Measurements from ENCODE around the gene KLF5.
"Not testable (repeated sequence)": the region's sequence is repeated elsewhere in the genome, so short reads cannot be mapped to it uniquely, and the experiment has no call there.

Gene KLF5

GRCh38 chr13:73090116-73090822 lies 31.5 kb downstream of the KLF5 start:
- DNase-seq = no peak

- DNase-seq = no peak
Observed at GRCh38 chr13:73090823-73091187, 32.0 kb downstream of the KLF5 start.

GRCh38 chr13:73092829-73093228 lies 34.0 kb downstream of the KLF5 start:
- no peak for DNase-seq

- DNase-seq = no peak
Observed at GRCh38 chr13:73096173-73096572, 37.4 kb downstream of the KLF5 start.

- DNase-seq = no peak
Observed at GRCh38 chr13:73096638-73097037, 37.8 kb downstream of the KLF5 start.

GRCh38 chr13:73100781-73101180 lies 42.0 kb downstream of the KLF5 start:
- DNase-seq = not testable (repeated sequence)

- DNase-seq = no peak
Observed at GRCh38 chr13:73101351-73102007, 42.7 kb downstream of the KLF5 start.

GRCh38 chr13:73103238-73103637 lies 44.4 kb downstream of the KLF5 start:
- no peak for DNase-seq

GRCh38 chr13:73106513-73107178 lies 47.8 kb downstream of the KLF5 start:
- no peak for DNase-seq

- DNase-seq = no peak
Observed at GRCh38 chr13:73107481-73107880, 48.7 kb downstream of the KLF5 start.

GRCh38 chr13:73107970-73108369 lies 49.2 kb downstream of the KLF5 start:
- no peak for DNase-seq

- no peak for DNase-seq
Observed at GRCh38 chr13:73109288-73109899, 50.6 kb downstream of the KLF5 start.

- no peak for DNase-seq
Observed at GRCh38 chr13:73109969-73110368, 51.2 kb downstream of the KLF5 start.

- DNase-seq = no peak
Observed at GRCh38 chr13:73110814-73111213, 52.0 kb downstream of the KLF5 start.

GRCh38 chr13:73111331-73111730 lies 52.5 kb downstream of the KLF5 start:
- no peak for DNase-seq

- no peak for DNase-seq
Observed at GRCh38 chr13:73119612-73120011, 60.8 kb downstream of the KLF5 start.
